AML-193 (cell line): ENCODE measurements around the gene GSTM4.
"Not testable (repeated sequence)": the region's sequence is repeated elsewhere in the genome, so short reads cannot be mapped to it uniquely, and the experiment has no call there.

Source experiments
- DNase-seq, 2 experiments: peaks; one replicate each; lab custom pipeline; 2025; lab: John Stamatoyannopoulos, UW

Gene GSTM4

GRCh38 chr1:109667452-109668122 is 11.7 kb downstream of the GSTM4 start, which contains the start of gene GSTM2:
Gene GSTM2 (plus strand): TSS chr1:109668057. CDS start chr1:109668116, 59 bp downstream.
- peak; percentile 78 to 83 for DNase-seq

GRCh38 chr1:109668123-109668775 is 12.3 kb downstream of the GSTM4 start:
- DNase-seq: no peak

- DNase-seq: no peak
Measured at GRCh38 chr1:109669246-109669948, 13.5 kb downstream of the GSTM4 start.

- not testable (repeated sequence) for DNase-seq
Measured at GRCh38 chr1:109669949-109670302, 14.0 kb downstream of the GSTM4 start.

GRCh38 chr1:109671067-109671466 is 15.2 kb downstream of the GSTM4 start:
- DNase-seq: no peak

- not testable (repeated sequence) for DNase-seq
Measured at GRCh38 chr1:109673861-109674260, 18.0 kb downstream of the GSTM4 start.

- not testable (repeated sequence) for DNase-seq
Measured at GRCh38 chr1:109676683-109677381, 20.9 kb downstream of the GSTM4 start.

- DNase-seq: no peak
Measured at GRCh38 chr1:109677459-109677858, 21.6 kb downstream of the GSTM4 start.

GRCh38 chr1:109678637-109679036 is 22.7 kb downstream of the GSTM4 start:
- DNase-seq: not testable (repeated sequence)

- not testable (repeated sequence) for DNase-seq
Measured at GRCh38 chr1:109684777-109685176, 28.9 kb downstream of the GSTM4 start.

GRCh38 chr1:109685399-109685798 is 29.5 kb downstream of the GSTM4 start:
- not testable (repeated sequence) for DNase-seq

GRCh38 chr1:109685890-109686289 is 30.0 kb downstream of the GSTM4 start:
- not testable (repeated sequence) for DNase-seq

- DNase-seq: not testable (repeated sequence)
Measured at GRCh38 chr1:109687109-109687508, 31.2 kb downstream of the GSTM4 start.

GRCh38 chr1:109687641-109688499 is 32.0 kb downstream of the GSTM4 start, which contains the start of gene GSTM1:
Gene GSTM1 (plus strand): TSS chr1:109687817. CDS start chr1:109687874, 57 bp downstream.
- no peak for DNase-seq

- no peak for DNase-seq
Measured at GRCh38 chr1:109689844-109690405, 34.0 kb downstream of the GSTM4 start.

- no peak for DNase-seq
Measured at GRCh38 chr1:109691759-109692158, 35.9 kb downstream of the GSTM4 start.

- not testable (repeated sequence) for DNase-seq
Measured at GRCh38 chr1:109694400-109694799, 38.5 kb downstream of the GSTM4 start.

- not testable (repeated sequence) for DNase-seq
Measured at GRCh38 chr1:109695138-109695537, 39.2 kb downstream of the GSTM4 start.

- no peak for DNase-seq
Measured at GRCh38 chr1:109697066-109697465, 41.2 kb downstream of the GSTM4 start.

- DNase-seq: not testable (repeated sequence)
Measured at GRCh38 chr1:109697861-109698260, 42.0 kb downstream of the GSTM4 start.

GRCh38 chr1:109702940-109703339 is 47.0 kb downstream of the GSTM4 start:
- not testable (repeated sequence) for DNase-seq
